Measurements from ENCODE around the gene RINL. TPM values are rescaled to one million over a fixed set of nuclear protein-coding genes. Genes with fewer than 3 reads are reported as not detected.
"Not testable (repeated sequence)": the region's sequence is repeated elsewhere in the genome, so short reads cannot be mapped to it uniquely, and the experiment has no call there.

RINL gene
- total RNA-seq, 2 donors from 2014 or later = 3.6 to 5.1 TPM

DNA sequence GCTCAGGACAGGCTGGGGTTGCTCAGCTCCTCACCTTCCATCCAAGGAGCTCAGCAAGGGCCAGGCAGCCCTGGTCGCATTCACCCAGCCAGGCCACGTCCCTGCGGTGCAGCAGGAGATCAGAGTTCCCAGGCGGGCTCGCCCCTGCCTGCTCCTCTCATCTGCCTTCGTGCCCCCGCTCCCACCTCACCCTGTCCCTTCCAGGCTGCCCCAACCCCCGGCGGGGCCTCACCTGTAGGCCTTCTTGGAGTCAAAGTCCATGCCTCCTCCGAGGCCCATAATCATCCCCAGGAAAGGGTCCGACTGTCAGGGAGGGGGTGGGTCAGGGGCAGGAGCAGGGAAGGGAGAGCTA lies 1.3 kb upstream of the RINL start:
- Histone ChIP-seq H3K27me3 (no peaks in the 10 kb centered on the region), H3K27ac (no peak overlapping the region), H3K36me3 (no peaks in the 10 kb centered on the region), H3K9ac (ENCODE audit: low read depth in 2 of 2, low read length in 2 of 2) (no peak overlapping the region), H3K4me3 (no peak overlapping the region), H3K4me1 (peaks cover 5% of the 10 kb centered on the region), H3K9me3 (no peaks in the 10 kb centered on the region)
- intact Hi-C loops (cut with DNase I) = no loop called here
- no peak for DNase-seq
- no peak for TF ChIP-seq CTCF (IDR thresholded peaks at IDR 0.05)

- Histone ChIP-seq H3K27me3 (no peaks in the 10 kb centered on the region), H3K4me1 (peaks cover 5% of the 10 kb centered on the region), H3K9me3 (no peaks in the 10 kb centered on the region), H3K27ac (peak overlapping the region; percentile 68), H3K36me3 (no peaks in the 10 kb centered on the region), H3K4me3 (no peak overlapping the region), H3K9ac (ENCODE audit: low read depth in 2 of 2, low read length in 2 of 2) (peak overlapping the region; percentile 62 to 70)
- DNase-seq = no peak
- intact Hi-C loops (cut with DNase I) = no loop called here
- TF ChIP-seq CTCF (IDR thresholded peaks at IDR 0.05) = no peak
These were observed 712 bp upstream of the RINL start for GRCh38 chr19:38878575-38879399.

- Histone ChIP-seq H3K27me3 (no peaks in the 10 kb centered on the region), H3K27ac (no peak overlapping the region), H3K4me3 (no peak overlapping the region), H3K4me1 (peaks cover 5% of the 10 kb centered on the region), H3K36me3 (no peaks in the 10 kb centered on the region), H3K9me3 (no peaks in the 10 kb centered on the region), H3K9ac (ENCODE audit: low read depth in 2 of 2, low read length in 2 of 2) (no peak overlapping the region)
- intact Hi-C loops (cut with DNase I) = no loop called here
- TF ChIP-seq CTCF (IDR thresholded peaks at IDR 0.05) = no peak
- no peak for DNase-seq
These were observed 2.2 kb downstream of the RINL start for GRCh38 chr19:38875656-38876395.

- H3K4me1 ChIP-seq; H3K27ac ChIP-seq; H3K4me3 ChIP-seq; H3K9me3 ChIP-seq; H3K27me3 ChIP-seq; intact Hi-C loops (cut with DNase I); H3K36me3 ChIP-seq; DNase-seq; H3K9ac ChIP-seq (ENCODE audit: low read depth in 2 of 2, low read length in 2 of 2): not testable (repeated sequence)
These were observed 4.7 kb downstream of the RINL start for GRCh38 chr19:38873400-38873799.

DNA sequence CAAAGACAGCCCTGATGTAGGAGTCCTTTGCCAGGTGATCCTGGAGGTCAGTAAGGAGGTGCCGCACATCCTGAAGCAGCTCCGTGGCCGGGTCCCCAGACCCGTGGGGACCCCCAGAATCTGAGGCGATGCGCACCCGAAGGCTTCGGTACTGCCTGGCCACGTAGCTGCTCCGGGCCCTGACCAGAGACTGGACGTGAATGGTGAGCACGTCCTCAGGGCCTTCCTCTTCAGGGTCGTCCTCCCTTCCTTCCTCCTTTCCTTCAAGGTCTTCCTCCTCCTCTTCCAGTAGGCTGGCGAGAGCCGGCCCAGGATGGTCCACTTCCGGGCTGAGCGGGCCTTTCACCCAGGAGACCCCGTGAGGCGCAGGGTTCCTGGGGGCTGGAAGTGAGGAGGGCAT lies 7.5 kb downstream of the RINL start:
- H3K36me3 ChIP-seq = no peaks in the 10 kb centered on the region
- no peak for DNase-seq
- no peak overlapping the region for H3K4me3 ChIP-seq
- intact Hi-C loops (cut with DNase I) = no loop called here
- TF ChIP-seq CTCF (IDR thresholded peaks at IDR 0.05) = no peak
- H3K27me3 ChIP-seq = no peaks in the 10 kb centered on the region
- no peak overlapping the region for H3K9ac ChIP-seq (ENCODE audit: low read depth in 2 of 2, low read length in 2 of 2)
- peaks cover 5% of the 10 kb centered on the region for H3K4me1 ChIP-seq
- no peak overlapping the region for H3K27ac ChIP-seq
- H3K9me3 ChIP-seq = no peaks in the 10 kb centered on the region
